ENCODE measurements around the gene HNRNPDL. TPM values are rescaled to one million over a fixed set of nuclear protein-coding genes. Genes with fewer than 3 reads are reported as not detected.
"Not testable (repeated sequence)": the region's sequence is repeated elsewhere in the genome, so short reads cannot be mapped to it uniquely, and the experiment has no call there.

The HNRNPDL gene
- total RNA-seq, 2 experiments from 2014 or later: 430 to 465 TPM

GRCh38 chr4:82423245-82424054, 6.8 kb downstream of the HNRNPDL start:
- no peak for DNase-seq
- H3K4me1 Mint-ChIP-seq: peaks cover 46% of the 10 kb centered on the region
- H3K9me3 Mint-ChIP-seq: no peaks in the 10 kb centered on the region
- peak overlapping the region; percentile 19 for H3K4me3 Mint-ChIP-seq
- peak overlapping the region; percentile 55 for H3K27ac Mint-ChIP-seq
- peaks cover 2% of the 10 kb centered on the region for H3K27me3 Mint-ChIP-seq
- peaks cover 57% of the 10 kb centered on the region for H3K36me3 Mint-ChIP-seq

GRCh38 chr4:82422616-82423015, 7.6 kb downstream of the HNRNPDL start:
- H3K27ac Mint-ChIP-seq: no peak overlapping the region
- peaks cover 6% of the 10 kb centered on the region for H3K27me3 Mint-ChIP-seq
- peaks cover 43% of the 10 kb centered on the region for H3K4me1 Mint-ChIP-seq
- H3K36me3 Mint-ChIP-seq: peaks cover 48% of the 10 kb centered on the region
- DNase-seq: no peak
- H3K9me3 Mint-ChIP-seq: no peaks in the 10 kb centered on the region
- H3K4me3 Mint-ChIP-seq: no peak overlapping the region

- DNase-seq: no peak
- Mint-ChIP-seq H3K36me3 (peaks cover 42% of the 10 kb centered on the region), H3K27me3 (peaks cover 11% of the 10 kb centered on the region), H3K4me1 (peaks cover 41% of the 10 kb centered on the region), H3K4me3 (no peak overlapping the region), H3K27ac (no peak overlapping the region), H3K9me3 (no peaks in the 10 kb centered on the region)
Measured at GRCh38 chr4:82421796-82422560, 8.3 kb downstream of the HNRNPDL start.

GRCh38 chr4:82419451-82419850, 10.8 kb downstream of the HNRNPDL start:
- no peaks in the 10 kb centered on the region for H3K9me3 Mint-ChIP-seq
- no peak for DNase-seq
- H3K4me3 Mint-ChIP-seq: no peak overlapping the region
- peaks cover 28% of the 10 kb centered on the region for H3K4me1 Mint-ChIP-seq
- peaks cover 34% of the 10 kb centered on the region for H3K27me3 Mint-ChIP-seq
- no peak overlapping the region for H3K27ac Mint-ChIP-seq
- peaks cover 17% of the 10 kb centered on the region for H3K36me3 Mint-ChIP-seq

- Mint-ChIP-seq H3K27ac (no peak overlapping the region), H3K36me3 (no peaks in the 10 kb centered on the region), H3K4me3 (peak overlapping the region; percentile 61), H3K4me1 (peaks cover 14% of the 10 kb centered on the region), H3K9me3 (no peaks in the 10 kb centered on the region), H3K27me3 (peaks cover 34% of the 10 kb centered on the region)
- no peak for DNase-seq
Measured at GRCh38 chr4:82415922-82416365, 14.3 kb downstream of the HNRNPDL start.

GRCh38 chr4:82415061-82415460, 15.2 kb downstream of the HNRNPDL start:
- not testable (repeated sequence) for H3K27ac Mint-ChIP-seq, H3K4me3 Mint-ChIP-seq, DNase-seq, H3K4me1 Mint-ChIP-seq, H3K9me3 Mint-ChIP-seq, H3K36me3 Mint-ChIP-seq
- peaks cover 34% of the 10 kb centered on the region for H3K27me3 Mint-ChIP-seq

- no peak for DNase-seq
- H3K27me3 Mint-ChIP-seq: no peaks in the 10 kb centered on the region
- no peak overlapping the region for H3K27ac Mint-ChIP-seq
- no peak overlapping the region for H3K4me3 Mint-ChIP-seq
- H3K36me3 Mint-ChIP-seq: no peaks in the 10 kb centered on the region
- peaks cover 3% of the 10 kb centered on the region for H3K4me1 Mint-ChIP-seq
- H3K9me3 Mint-ChIP-seq: no peaks in the 10 kb centered on the region
Measured at GRCh38 chr4:82403725-82404124, 26.5 kb downstream of the HNRNPDL start.

GRCh38 chr4:82402196-82402775, 28.0 kb downstream of the HNRNPDL start:
- Mint-ChIP-seq H3K4me1 (peaks cover 3% of the 10 kb centered on the region), H3K4me3 (no peak overlapping the region), H3K36me3 (no peaks in the 10 kb centered on the region), H3K27ac (no peak overlapping the region), H3K27me3 (no peaks in the 10 kb centered on the region), H3K9me3 (no peaks in the 10 kb centered on the region)
- no peak for DNase-seq

- Mint-ChIP-seq H3K27me3 (no peaks in the 10 kb centered on the region), H3K4me1 (peaks cover 3% of the 10 kb centered on the region), H3K9me3 (no peaks in the 10 kb centered on the region), H3K36me3 (no peaks in the 10 kb centered on the region), H3K4me3 (no peak overlapping the region), H3K27ac (no peak overlapping the region)
- DNase-seq: no peak
Measured at GRCh38 chr4:82401600-82401999, 28.7 kb downstream of the HNRNPDL start.

- H3K9me3 Mint-ChIP-seq: no peaks in the 10 kb centered on the region
- no peaks in the 10 kb centered on the region for H3K27me3 Mint-ChIP-seq
- no peak overlapping the region for H3K27ac Mint-ChIP-seq
- H3K36me3 Mint-ChIP-seq: no peaks in the 10 kb centered on the region
- H3K4me1 Mint-ChIP-seq: peaks cover 3% of the 10 kb centered on the region
- H3K4me3 Mint-ChIP-seq: no peak overlapping the region
- no peak for DNase-seq
Measured at GRCh38 chr4:82398263-82398662, 32.0 kb downstream of the HNRNPDL start.

GRCh38 chr4:82397527-82397926, 32.7 kb downstream of the HNRNPDL start:
- no peak overlapping the region for H3K4me3 Mint-ChIP-seq
- no peaks in the 10 kb centered on the region for H3K9me3 Mint-ChIP-seq
- DNase-seq: no peak
- H3K36me3 Mint-ChIP-seq: no peaks in the 10 kb centered on the region
- peaks cover 3% of the 10 kb centered on the region for H3K4me1 Mint-ChIP-seq
- H3K27me3 Mint-ChIP-seq: no peaks in the 10 kb centered on the region
- no peak overlapping the region for H3K27ac Mint-ChIP-seq

GRCh38 chr4:82394896-82395295, 35.4 kb downstream of the HNRNPDL start:
- Mint-ChIP-seq H3K27me3 (no peaks in the 10 kb centered on the region), H3K36me3 (no peaks in the 10 kb centered on the region), H3K4me1 (no peaks in the 10 kb centered on the region), H3K4me3 (no peak overlapping the region), H3K27ac (no peak overlapping the region), H3K9me3 (no peaks in the 10 kb centered on the region)
- no peak for DNase-seq

GRCh38 chr4:82390061-82390460, 40.2 kb downstream of the HNRNPDL start:
- not testable (repeated sequence) for H3K4me1 Mint-ChIP-seq, DNase-seq, H3K27me3 Mint-ChIP-seq, H3K9me3 Mint-ChIP-seq, H3K27ac Mint-ChIP-seq, H3K36me3 Mint-ChIP-seq, H3K4me3 Mint-ChIP-seq

GRCh38 chr4:82388405-82388804, 41.9 kb downstream of the HNRNPDL start:
- DNase-seq: no peak
- Mint-ChIP-seq H3K27ac (no peak overlapping the region), H3K4me3 (no peak overlapping the region), H3K4me1 (no peaks in the 10 kb centered on the region), H3K9me3 (no peaks in the 10 kb centered on the region), H3K36me3 (no peaks in the 10 kb centered on the region), H3K27me3 (no peaks in the 10 kb centered on the region)

- H3K27me3 Mint-ChIP-seq, H3K4me3 Mint-ChIP-seq, H3K9me3 Mint-ChIP-seq, H3K4me1 Mint-ChIP-seq, H3K27ac Mint-ChIP-seq, H3K36me3 Mint-ChIP-seq, DNase-seq: not testable (repeated sequence)
Measured at GRCh38 chr4:82386312-82386711, 44.0 kb downstream of the HNRNPDL start.
